ENCODE results near the gene ID2.

The ID2 gene

GRCh38 chr2:8732601-8733000 is 50.7 kb downstream of the ID2 start:
- DNase-seq = no peak
- TF ChIP-seq CTCF (IDR thresholded peaks at IDR 0.05; ENCODE audit: low read depth, low read length) = no peak
- no peaks in the 10 kb centered on the region; the same call in 1 of the 2 replicates for H3K4me1 ChIP-seq
- no peak overlapping the region for H3K4me3 ChIP-seq (ENCODE audit: low read depth, low read length)
- H3K9me3 ChIP-seq = no peaks in the 10 kb centered on the region
- H3K36me3 ChIP-seq = peaks cover 43% of the 10 kb centered on the region
- no peaks in the 10 kb centered on the region for H3K27me3 ChIP-seq
